Measurements from ENCODE around the gene ATG5.
"Not testable (repeated sequence)": the region's sequence is repeated elsewhere in the genome, so short reads cannot be mapped to it uniquely, and the experiment has no call there.

Gene ATG5

DNA sequence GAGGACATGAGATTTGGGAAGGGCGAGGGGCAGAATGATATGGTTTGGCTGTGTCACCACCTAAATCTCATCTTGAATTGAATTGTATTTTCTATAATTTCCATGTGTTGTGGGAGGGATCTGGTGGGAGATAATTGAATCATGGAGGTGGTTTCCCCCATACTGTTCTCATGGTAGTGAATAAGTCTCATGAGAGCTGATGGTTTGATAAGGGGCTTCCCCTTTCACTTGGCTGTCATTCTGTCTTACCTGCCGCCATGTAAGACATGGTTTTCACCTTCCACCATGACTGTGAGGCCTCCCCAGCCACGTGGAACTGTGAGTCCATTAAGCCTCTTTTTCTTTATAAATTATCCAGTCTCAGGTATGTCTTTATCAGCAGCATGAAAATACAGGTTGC lies 173.1 kb downstream of the ATG5 start:
- DNase-seq, result not testable (repeated sequence)

DNA sequence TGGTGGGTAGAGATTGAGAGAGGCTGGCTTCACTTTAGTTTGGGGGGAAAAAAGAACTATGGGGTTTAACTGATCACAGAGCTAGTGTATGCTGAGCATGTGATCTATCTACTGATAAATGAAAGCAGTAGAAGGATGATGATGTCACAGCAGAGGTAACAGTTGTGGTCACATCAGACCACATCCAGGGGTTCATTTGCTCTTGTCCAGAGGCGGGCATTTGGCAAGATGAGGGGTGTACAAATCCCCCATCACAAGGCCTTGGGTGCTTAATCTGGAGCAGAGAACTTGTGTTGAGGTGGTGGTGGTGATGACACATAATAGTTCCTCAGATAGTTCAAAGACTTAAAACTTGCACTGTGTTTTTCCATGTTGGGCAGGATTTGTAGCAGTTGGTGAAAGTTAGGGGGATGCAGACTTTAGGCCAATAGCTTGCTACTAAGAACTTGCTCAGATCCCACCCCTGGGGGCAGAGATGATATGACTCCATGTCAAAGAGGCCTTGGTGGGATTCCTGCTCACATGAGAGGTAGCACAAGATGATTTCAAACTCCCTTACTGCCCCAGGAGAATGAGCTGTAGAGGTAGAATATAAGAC lies 176.0 kb downstream of the ATG5 start:
- DNase-seq, result no peak

GRCh38 chr6:106147476-106147875 lies 178.1 kb downstream of the ATG5 start:
- DNase-seq, result no peak

- DNase-seq, result no peak
These were observed 178.7 kb downstream of the ATG5 start for GRCh38 chr6:106146852-106147351.

GRCh38 chr6:106145741-106146227 lies 179.8 kb downstream of the ATG5 start:
- no peak for DNase-seq

DNA sequence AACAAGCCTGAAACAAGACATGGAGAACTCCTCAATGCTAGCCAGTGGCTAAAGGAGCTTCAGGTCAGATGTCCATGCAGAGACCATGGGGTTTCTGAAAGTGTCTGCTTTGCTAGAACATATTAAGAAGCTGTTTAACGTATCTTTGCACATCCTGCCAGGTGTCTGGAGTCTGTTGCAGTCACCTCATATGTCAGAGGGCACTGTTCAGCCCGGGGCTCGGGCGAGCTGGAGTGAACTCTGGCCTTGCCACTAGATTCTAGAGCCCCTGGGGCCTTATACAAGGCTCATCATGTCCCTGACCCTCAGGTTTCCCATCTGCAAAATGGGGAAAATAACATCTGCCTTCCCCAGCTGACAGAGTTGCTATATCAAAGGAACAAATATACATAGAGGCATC lies 180.4 kb downstream of the ATG5 start:
- DNase-seq, result no peak

- no peak for DNase-seq
These were observed 181.9 kb downstream of the ATG5 start for GRCh38 chr6:106143665-106144064.

GRCh38 chr6:106142876-106143431 lies 182.6 kb downstream of the ATG5 start:
- no peak for DNase-seq

GRCh38 chr6:106141441-106142237 lies 183.9 kb downstream of the ATG5 start:
- DNase-seq, result no peak

DNA sequence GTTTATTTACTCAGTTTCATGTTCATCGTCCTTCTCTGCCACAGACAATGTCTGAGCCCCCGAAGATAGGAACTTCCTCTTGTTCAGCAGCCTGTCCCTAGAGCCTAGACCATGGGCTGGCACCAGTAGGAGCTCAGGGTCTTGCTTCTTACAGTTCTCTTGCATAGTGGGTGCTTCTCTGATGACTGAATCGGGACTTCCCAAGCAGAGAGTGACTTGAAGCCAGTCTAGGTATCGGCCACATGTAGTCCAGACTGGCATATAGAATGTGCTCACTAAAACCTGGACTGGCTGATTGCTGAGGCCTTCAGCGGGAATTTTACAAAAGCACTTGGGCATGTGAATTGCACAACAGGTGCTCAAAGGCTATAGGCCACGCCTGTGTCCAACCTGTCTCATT lies 187.4 kb downstream of the ATG5 start:
- DNase-seq, result no peak

- no peak for DNase-seq
These were observed 188.7 kb downstream of the ATG5 start for GRCh38 chr6:106136845-106137244.

DNA sequence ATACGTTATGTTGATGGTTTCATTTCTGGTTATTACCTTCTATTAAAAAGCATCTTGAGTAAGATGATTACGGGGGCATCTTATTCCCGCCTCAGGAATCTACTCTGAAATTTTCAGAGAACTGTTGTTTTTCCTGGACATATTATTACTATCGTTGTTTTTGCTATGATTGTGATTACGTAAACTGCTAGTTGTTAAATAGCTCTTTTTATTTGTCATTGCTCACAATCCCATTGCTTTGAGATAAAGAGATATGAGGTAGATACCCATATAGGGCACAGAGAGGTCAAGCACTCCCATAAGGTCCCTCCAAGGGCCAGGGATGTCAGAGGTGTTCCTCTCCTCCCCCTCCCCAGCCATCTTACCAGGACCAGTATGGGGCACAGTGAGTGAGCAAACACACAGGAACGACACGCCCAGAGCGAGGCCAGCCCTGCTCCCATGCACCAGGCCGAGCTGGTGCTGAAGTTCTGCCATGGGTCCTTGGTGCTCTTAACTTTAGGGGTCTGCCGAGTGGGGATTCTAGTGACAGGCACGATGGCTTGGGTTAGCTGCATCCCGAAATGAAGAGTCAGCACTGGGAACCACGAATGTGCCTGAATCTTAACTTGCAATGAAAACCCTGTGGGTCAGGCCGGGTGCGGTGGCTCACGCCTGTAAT lies 189.5 kb downstream of the ATG5 start:
- DNase-seq, result no peak

GRCh38 chr6:106134906-106135634 lies 190.5 kb downstream of the ATG5 start:
- DNase-seq, result no peak
